Mesothelial cell of epicardium (in vitro differentiated cells): ENCODE results near the gene SRGN. TPM values are rescaled to one million over a fixed set of nuclear protein-coding genes. Genes with fewer than 3 reads are reported as not detected.

Experiments
- DNase-seq, 2 experiments: peaks; one replicate each; pipeline ENCODE4 v3.0.0; 2021; ENCODE audit warnings: low spot score in 2 of 2; ENCODE audit not compliant: unreplicated experiment in 2 of 2
- H3K27ac Mint-ChIP-seq: 2 replicates; pipeline ENCODE4 v1.8.0; 2021; ENCODE audit warnings: mixed read lengths
- H3K27me3 Mint-ChIP-seq: 2 replicates; pipeline ENCODE4 v1.8.0; 2021; ENCODE audit warnings: low read depth, mixed read lengths
- H3K36me3 Mint-ChIP-seq: 2 replicates; pipeline ENCODE4 v1.8.0; 2021; ENCODE audit warnings: mixed read lengths
- H3K4me1 Mint-ChIP-seq: 2 replicates; pipeline ENCODE4 v1.8.0; 2021; ENCODE audit warnings: mixed read lengths
- H3K4me3 Mint-ChIP-seq: 2 replicates; pipeline ENCODE4 v1.8.0; 2021; ENCODE audit warnings: mild to moderate bottlenecking, moderate library complexity, mixed read lengths
- H3K9me3 Mint-ChIP-seq: 2 replicates; pipeline ENCODE4 v1.8.0; 2021; ENCODE audit warnings: mixed read lengths
- total RNA-seq: library from RNA; stranded (reverse); gene quantifications from 3 replicates; pipeline ENCODE4 v1.2.1, GENCODE V29; 2021
- TF ChIP-seq, protein P1 (sequence below): fragments of 200-600 bp; sonication (generic); IDR thresholded peaks from one replicate; pipeline ENCODE4 v1.5.0; 2021; ENCODE audit warnings: antibody characterized with exemption; ENCODE audit not compliant: unreplicated experiment

The SRGN gene
- total RNA-seq, 1 donor from 2014 or later = not detected

DNA sequence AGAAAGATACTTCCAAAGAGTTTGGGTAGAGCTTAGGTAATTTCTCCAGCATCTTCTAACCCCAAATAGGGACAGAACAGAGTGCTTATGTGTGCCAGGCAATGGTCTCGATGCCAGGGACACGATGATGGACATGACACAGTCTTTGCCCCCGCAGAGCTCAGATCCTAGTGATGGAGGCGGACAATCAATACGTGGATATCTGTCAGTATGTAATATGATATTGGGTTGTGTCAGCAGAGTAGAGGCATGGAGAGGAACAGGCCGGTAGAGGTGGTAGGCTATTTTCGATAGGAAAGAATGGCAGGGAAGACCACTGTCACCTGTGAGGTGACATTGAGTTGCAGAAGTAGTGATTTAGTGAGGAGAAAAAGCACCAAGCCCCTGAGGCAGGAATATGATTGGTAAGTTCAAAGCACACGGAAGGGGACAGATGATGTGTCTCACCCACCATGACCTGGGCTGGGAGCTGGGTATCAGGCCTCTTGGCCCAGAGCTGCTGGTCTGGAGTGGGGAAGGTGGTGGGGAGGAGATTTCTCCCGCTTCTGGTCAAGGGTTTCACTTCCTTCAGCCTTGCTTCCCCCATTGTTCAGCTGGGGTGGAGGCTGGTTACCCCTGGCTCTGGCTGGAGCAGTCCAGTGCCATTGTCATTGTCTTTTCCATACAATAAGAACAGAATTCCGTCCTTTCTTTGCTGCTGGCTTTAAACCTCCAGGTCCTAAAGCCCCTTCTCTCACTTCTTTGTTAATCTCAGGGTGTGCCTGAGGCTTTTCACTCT is 36.0 kb upstream of the SRGN start:
- DNase-seq = no peak
- no peak overlapping the region for H3K4me3 Mint-ChIP-seq
- TF ChIP-seq, protein P1, sequence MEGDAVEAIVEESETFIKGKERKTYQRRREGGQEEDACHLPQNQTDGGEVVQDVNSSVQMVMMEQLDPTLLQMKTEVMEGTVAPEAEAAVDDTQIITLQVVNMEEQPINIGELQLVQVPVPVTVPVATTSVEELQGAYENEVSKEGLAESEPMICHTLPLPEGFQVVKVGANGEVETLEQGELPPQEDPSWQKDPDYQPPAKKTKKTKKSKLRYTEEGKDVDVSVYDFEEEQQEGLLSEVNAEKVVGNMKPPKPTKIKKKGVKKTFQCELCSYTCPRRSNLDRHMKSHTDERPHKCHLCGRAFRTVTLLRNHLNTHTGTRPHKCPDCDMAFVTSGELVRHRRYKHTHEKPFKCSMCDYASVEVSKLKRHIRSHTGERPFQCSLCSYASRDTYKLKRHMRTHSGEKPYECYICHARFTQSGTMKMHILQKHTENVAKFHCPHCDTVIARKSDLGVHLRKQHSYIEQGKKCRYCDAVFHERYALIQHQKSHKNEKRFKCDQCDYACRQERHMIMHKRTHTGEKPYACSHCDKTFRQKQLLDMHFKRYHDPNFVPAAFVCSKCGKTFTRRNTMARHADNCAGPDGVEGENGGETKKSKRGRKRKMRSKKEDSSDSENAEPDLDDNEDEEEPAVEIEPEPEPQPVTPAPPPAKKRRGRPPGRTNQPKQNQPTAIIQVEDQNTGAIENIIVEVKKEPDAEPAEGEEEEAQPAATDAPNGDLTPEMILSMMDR = no peak
- no peak overlapping the region for H3K27ac Mint-ChIP-seq
- peaks cover 10% of the 10 kb centered on the region for H3K27me3 Mint-ChIP-seq
- H3K36me3 Mint-ChIP-seq = no peaks in the 10 kb centered on the region
- H3K4me1 Mint-ChIP-seq = no peaks in the 10 kb centered on the region
- no peaks in the 10 kb centered on the region for H3K9me3 Mint-ChIP-seq

DNA sequence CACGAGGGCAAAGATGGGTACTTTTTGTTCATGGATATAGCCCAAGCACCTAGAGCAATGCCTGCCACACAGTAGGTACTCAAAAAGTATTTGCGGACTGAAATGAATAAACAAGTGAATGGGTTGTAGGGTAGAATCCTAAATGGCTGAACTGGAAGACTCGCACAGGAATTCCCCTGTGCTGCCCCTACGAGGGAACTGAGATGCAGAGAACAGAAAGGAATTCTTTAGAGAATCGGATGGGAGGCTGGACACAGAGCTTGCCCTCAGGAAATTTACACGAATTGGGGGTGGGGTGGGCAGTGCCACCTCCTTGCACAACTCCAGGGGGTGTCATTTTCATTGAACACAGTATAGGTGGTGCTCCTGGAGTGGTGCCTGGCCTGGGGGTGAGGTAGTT is 35.2 kb upstream of the SRGN start:
- no peak for DNase-seq
- Mint-ChIP-seq H3K4me3 (no peak overlapping the region), H3K27me3 (peaks cover 10% of the 10 kb centered on the region), H3K36me3 (no peaks in the 10 kb centered on the region), H3K27ac (no peak overlapping the region), H3K4me1 (no peaks in the 10 kb centered on the region), H3K9me3 (no peaks in the 10 kb centered on the region)
- TF ChIP-seq, protein P1 = no peak

DNA sequence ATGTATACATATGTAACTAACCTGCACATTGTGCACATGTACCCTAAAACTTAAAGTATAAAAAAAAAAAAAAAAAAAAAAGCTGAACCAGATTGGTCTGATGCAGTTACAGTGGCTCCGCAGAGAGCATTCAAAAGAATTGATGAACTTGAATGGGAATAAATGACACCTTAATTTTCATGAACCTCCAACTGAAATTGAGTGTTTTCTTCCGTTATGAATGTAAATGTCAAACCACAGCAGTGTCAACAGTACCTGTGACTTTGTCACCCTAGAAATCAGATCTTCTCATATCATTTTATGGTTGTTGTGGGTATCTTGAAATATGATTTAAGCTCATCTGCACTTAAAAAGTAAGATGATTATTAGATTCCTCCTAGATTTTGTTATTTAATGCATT is 32.7 kb upstream of the SRGN start:
- Mint-ChIP-seq H3K27ac (no peak overlapping the region), H3K4me3 (no peak overlapping the region), H3K9me3 (no peaks in the 10 kb centered on the region), H3K36me3 (no peaks in the 10 kb centered on the region), H3K4me1 (no peaks in the 10 kb centered on the region), H3K27me3 (peaks cover 11% of the 10 kb centered on the region)
- DNase-seq = no peak
- TF ChIP-seq, protein P1 = no peak

DNA sequence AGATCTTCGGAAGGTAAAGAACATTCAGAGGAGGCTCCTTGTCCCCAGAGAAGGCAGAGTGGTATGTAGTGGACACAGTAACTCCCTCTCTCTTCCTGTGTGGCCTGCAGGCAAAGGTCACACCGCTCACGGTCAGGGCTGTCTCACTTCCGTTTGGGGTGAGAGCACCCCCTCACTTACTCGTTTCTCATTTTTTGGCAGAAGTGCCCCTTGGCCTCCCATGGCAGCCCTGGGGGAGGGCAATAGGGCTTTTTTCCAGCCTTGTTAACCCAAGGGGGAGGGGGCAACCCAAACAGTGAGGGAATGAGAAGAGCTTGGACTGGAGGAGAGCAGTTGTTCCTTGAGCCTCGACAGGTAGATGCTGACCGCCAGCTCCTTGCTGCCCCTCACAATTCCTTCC is 31.8 kb upstream of the SRGN start:
- TF ChIP-seq, protein P1 = no peak
- no peak for DNase-seq
- no peak overlapping the region for H3K27ac Mint-ChIP-seq
- no peaks in the 10 kb centered on the region for H3K36me3 Mint-ChIP-seq
- no peaks in the 10 kb centered on the region for H3K4me1 Mint-ChIP-seq
- no peak overlapping the region for H3K4me3 Mint-ChIP-seq
- no peaks in the 10 kb centered on the region for H3K9me3 Mint-ChIP-seq
- H3K27me3 Mint-ChIP-seq = peaks cover 11% of the 10 kb centered on the region

DNA sequence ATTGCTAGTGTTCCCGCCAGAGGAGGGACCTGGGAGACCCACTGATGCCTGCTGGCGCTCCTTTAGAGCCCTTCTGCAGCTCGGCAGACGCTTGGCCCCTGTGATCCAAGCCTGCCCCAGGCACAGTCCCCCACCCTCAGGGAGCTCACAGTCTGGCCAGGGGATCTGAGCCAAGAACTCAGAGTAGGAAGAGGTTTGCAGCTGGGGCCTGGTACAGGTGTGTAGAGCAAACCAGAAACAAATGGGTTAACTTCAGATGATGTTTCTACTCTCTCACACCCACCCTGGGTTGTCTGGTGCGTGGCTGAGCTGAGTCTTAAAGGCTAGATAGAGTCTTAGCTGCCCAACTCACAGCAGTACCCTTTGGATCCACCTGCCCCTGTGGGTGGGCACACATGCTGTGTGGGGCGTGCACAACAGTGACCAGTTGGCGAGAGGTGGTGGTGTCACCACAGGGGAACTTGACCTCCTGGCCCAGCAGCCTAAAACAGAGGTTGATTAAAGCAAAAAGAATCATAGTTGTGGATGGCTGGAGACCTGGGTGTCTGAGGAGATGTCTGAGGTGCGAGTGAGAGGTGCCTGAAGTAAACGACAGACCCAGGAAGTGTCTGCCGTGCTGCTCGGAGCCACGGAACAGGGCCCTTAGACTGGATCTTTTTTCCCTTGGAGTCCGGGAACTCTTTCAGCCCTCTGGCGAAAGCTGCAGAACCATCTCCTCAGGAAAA is 31.2 kb upstream of the SRGN start:
- Mint-ChIP-seq H3K9me3 (no peaks in the 10 kb centered on the region), H3K36me3 (no peaks in the 10 kb centered on the region), H3K27ac (no peak overlapping the region), H3K27me3 (peaks cover 10% of the 10 kb centered on the region), H3K4me3 (no peak overlapping the region), H3K4me1 (peaks cover 3% of the 10 kb centered on the region)
- DNase-seq = no peak
- TF ChIP-seq, protein P1 = no peak
